ENCODE measurements around the gene MAPK10. TPM values are rescaled to one million over a fixed set of nuclear protein-coding genes. Genes with fewer than 3 reads are reported as not detected.

The MAPK10 gene
- total RNA-seq, 2 experiments from 2014 or later = not detected

- no peak for DNase-seq
- TF ChIP-seq, protein P1, sequence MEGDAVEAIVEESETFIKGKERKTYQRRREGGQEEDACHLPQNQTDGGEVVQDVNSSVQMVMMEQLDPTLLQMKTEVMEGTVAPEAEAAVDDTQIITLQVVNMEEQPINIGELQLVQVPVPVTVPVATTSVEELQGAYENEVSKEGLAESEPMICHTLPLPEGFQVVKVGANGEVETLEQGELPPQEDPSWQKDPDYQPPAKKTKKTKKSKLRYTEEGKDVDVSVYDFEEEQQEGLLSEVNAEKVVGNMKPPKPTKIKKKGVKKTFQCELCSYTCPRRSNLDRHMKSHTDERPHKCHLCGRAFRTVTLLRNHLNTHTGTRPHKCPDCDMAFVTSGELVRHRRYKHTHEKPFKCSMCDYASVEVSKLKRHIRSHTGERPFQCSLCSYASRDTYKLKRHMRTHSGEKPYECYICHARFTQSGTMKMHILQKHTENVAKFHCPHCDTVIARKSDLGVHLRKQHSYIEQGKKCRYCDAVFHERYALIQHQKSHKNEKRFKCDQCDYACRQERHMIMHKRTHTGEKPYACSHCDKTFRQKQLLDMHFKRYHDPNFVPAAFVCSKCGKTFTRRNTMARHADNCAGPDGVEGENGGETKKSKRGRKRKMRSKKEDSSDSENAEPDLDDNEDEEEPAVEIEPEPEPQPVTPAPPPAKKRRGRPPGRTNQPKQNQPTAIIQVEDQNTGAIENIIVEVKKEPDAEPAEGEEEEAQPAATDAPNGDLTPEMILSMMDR (IDR thresholded peaks at IDR 0.05) = no peak
- ChIA-PET CTCF (no interaction called here), POLR2A (no interaction called here)
- Mint-ChIP-seq H3K9me3 (no peaks in the 10 kb centered on the region), H3K4me1 (ENCODE audit: low read depth) (no peaks in the 10 kb centered on the region), H3K36me3 (ENCODE audit: low read depth) (no peaks in the 10 kb centered on the region), H3K27me3 (no peaks in the 10 kb centered on the region), H3K4me3 (no peak overlapping the region), H3K27ac (no peak overlapping the region)
- no peak for ATAC-seq
- intact Hi-C loops (cut with micrococcal nuclease) = no loop called here
These were observed 65.0 kb downstream of the MAPK10 start for GRCh38 chr4:86294883-86295282.

DNA sequence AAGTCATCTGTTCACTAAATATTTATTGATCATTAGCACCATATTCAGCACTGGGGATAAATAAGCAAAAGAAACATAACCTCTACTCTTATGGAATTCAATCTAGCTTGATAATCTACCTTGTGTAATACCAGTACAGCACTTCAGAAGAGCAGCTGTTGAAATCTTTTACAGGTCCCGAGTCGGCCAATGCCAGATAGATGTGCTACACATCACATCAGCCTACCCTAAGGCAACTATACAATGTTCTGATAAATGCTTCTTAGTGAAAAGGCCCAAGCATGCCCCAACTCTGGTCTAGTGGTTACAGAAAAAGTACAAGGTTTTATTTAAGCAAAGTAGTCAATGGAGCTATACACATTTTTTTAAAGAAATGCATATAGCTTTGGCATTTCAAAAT lies 68.7 kb downstream of the MAPK10 start:
- no peak for DNase-seq
- Mint-ChIP-seq H3K27ac (no peak overlapping the region), H3K36me3 (ENCODE audit: low read depth) (no peaks in the 10 kb centered on the region), H3K4me1 (ENCODE audit: low read depth) (no peaks in the 10 kb centered on the region), H3K4me3 (no peak overlapping the region), H3K27me3 (no peaks in the 10 kb centered on the region), H3K9me3 (no peaks in the 10 kb centered on the region)
- TF ChIP-seq, protein P1 (IDR thresholded peaks at IDR 0.05) = no peak
- ATAC-seq = no peak
- ChIA-PET CTCF (no interaction called here), POLR2A (no interaction called here)
- intact Hi-C loops (cut with micrococcal nuclease) = no loop called here

GRCh38 chr4:86286726-86287125 lies 73.1 kb downstream of the MAPK10 start:
- no peak for ATAC-seq
- Mint-ChIP-seq H3K9me3 (no peaks in the 10 kb centered on the region), H3K4me1 (ENCODE audit: low read depth) (no peaks in the 10 kb centered on the region), H3K27ac (no peak overlapping the region), H3K27me3 (no peaks in the 10 kb centered on the region), H3K36me3 (ENCODE audit: low read depth) (no peaks in the 10 kb centered on the region), H3K4me3 (no peak overlapping the region)
- CTCF ChIA-PET = no interaction called here
- DNase-seq = no peak
- intact Hi-C loops (cut with micrococcal nuclease) = no loop called here
- POLR2A ChIA-PET = no interaction called here
- TF ChIP-seq, protein P1 (IDR thresholded peaks at IDR 0.05) = no peak

DNA sequence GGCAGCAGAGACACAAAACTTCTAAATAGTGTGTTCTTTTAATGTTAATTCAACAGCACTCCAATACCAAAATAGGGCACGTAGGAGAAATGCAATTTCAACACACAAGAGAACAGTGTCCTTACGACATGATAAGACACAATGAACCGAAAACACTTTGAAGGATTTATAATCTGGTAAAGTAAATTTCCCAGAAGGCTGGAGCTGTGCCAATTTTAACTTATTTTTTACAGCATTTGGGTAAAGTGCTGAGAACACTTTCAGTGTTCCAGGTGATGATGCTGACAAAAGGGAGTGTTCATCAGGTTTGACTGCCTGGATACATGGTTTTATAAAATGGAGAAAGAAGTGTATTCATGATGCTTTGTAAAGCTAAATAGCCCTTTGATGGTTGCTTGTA lies 76.5 kb downstream of the MAPK10 start:
- no peaks in the 10 kb centered on the region for H3K9me3 Mint-ChIP-seq
- intact Hi-C loops (cut with micrococcal nuclease) = no loop called here
- no peak overlapping the region for H3K4me3 Mint-ChIP-seq
- POLR2A ChIA-PET = no interaction called here
- no peaks in the 10 kb centered on the region for H3K4me1 Mint-ChIP-seq (ENCODE audit: low read depth)
- DNase-seq = no peak
- no peak for ATAC-seq
- CTCF ChIA-PET = no interaction called here
- no peaks in the 10 kb centered on the region for H3K36me3 Mint-ChIP-seq (ENCODE audit: low read depth)
- H3K27me3 Mint-ChIP-seq = peaks cover 2% of the 10 kb centered on the region
- H3K27ac Mint-ChIP-seq = no peak overlapping the region
- TF ChIP-seq, protein P1 (IDR thresholded peaks at IDR 0.05) = no peak

- H3K9me3 Mint-ChIP-seq = no peaks in the 10 kb centered on the region
- POLR2A ChIA-PET = no interaction called here
- CTCF ChIA-PET = no interaction called here
- H3K36me3 Mint-ChIP-seq (ENCODE audit: low read depth) = no peaks in the 10 kb centered on the region
- peaks cover 2% of the 10 kb centered on the region for H3K27me3 Mint-ChIP-seq
- TF ChIP-seq, protein P1 (IDR thresholded peaks at IDR 0.05) = no peak
- no peak overlapping the region for H3K4me3 Mint-ChIP-seq
- ATAC-seq = no peak
- no peaks in the 10 kb centered on the region for H3K4me1 Mint-ChIP-seq (ENCODE audit: low read depth)
- no peak for DNase-seq
- intact Hi-C loops (cut with micrococcal nuclease) = no loop called here
- H3K27ac Mint-ChIP-seq = no peak overlapping the region
These were observed 79.6 kb downstream of the MAPK10 start for GRCh38 chr4:86280246-86280645.

All from activated CD8-positive, alpha-beta T cell treated with anti-CD3 and anti-CD28 coated beads for 36 hours (primary cell).